ENCODE results near the gene GPR39.
"Not testable (repeated sequence)": the region's sequence is repeated elsewhere in the genome, so short reads cannot be mapped to it uniquely, and the experiment has no call there.

The GPR39 gene

GRCh38 chr2:132503701-132504100, 87.1 kb downstream of the GPR39 start:
- no peak for DNase-seq

GRCh38 chr2:132515010-132515409, 98.4 kb downstream of the GPR39 start:
- DNase-seq, result no peak

- no peak for DNase-seq
Observed at GRCh38 chr2:132517386-132517785, 100.8 kb downstream of the GPR39 start.

- no peak for DNase-seq
Observed at GRCh38 chr2:132518302-132518701, 101.7 kb downstream of the GPR39 start.

GRCh38 chr2:132519566-132519965, 103.0 kb downstream of the GPR39 start:
- no peak for DNase-seq

- no peak for DNase-seq
Observed at GRCh38 chr2:132521341-132521740, 104.7 kb downstream of the GPR39 start.

- DNase-seq, result no peak
Observed at GRCh38 chr2:132522901-132523300, 106.3 kb downstream of the GPR39 start.

- not testable (repeated sequence) for DNase-seq
Observed at GRCh38 chr2:132537061-132537460, 120.5 kb downstream of the GPR39 start.

GRCh38 chr2:132538331-132538855, 121.8 kb downstream of the GPR39 start:
- no peak for DNase-seq

GRCh38 chr2:132540166-132540565, 123.6 kb downstream of the GPR39 start:
- DNase-seq, result no peak

GRCh38 chr2:132542953-132543569, 126.5 kb downstream of the GPR39 start:
- DNase-seq, result no peak

GRCh38 chr2:132544006-132544630, 127.5 kb downstream of the GPR39 start:
- no peak for DNase-seq

- no peak for DNase-seq
Observed at GRCh38 chr2:132547090-132547687, 130.6 kb downstream of the GPR39 start.

- no peak for DNase-seq
Observed at GRCh38 chr2:132549935-132550670, 133.5 kb downstream of the GPR39 start.

GRCh38 chr2:132550946-132551345, 134.3 kb downstream of the GPR39 start:
- no peak for DNase-seq

GRCh38 chr2:132557694-132558093, 141.1 kb downstream of the GPR39 start:
- no peak for DNase-seq

GRCh38 chr2:132559326-132559725, 142.7 kb downstream of the GPR39 start:
- no peak for DNase-seq

- DNase-seq, result no peak
Observed at GRCh38 chr2:132559921-132560320, 143.3 kb downstream of the GPR39 start.

GRCh38 chr2:132560562-132560961, 144.0 kb downstream of the GPR39 start:
- no peak for DNase-seq

GRCh38 chr2:132562245-132562644, 145.6 kb downstream of the GPR39 start:
- no peak for DNase-seq

- DNase-seq, result no peak
Observed at GRCh38 chr2:132564065-132564464, 147.5 kb downstream of the GPR39 start.

- DNase-seq, result no peak
Observed at GRCh38 chr2:132566379-132566778, 149.8 kb downstream of the GPR39 start.

- no peak for DNase-seq
Observed at GRCh38 chr2:132567682-132568081, 151.1 kb downstream of the GPR39 start.

- DNase-seq, result no peak
Observed at GRCh38 chr2:132568656-132569055, 152.1 kb downstream of the GPR39 start.
